Activated T-cell treated with anti-CD3 and anti-CD28 coated beads for 24 hours (primary cell): ENCODE data around the gene FSCN2.

Source experiments
- DNase-seq: peaks from one replicate; pipeline ENCODE4 v3.0.0-alpha.2; 2020; ENCODE audit warnings: low read depth

Gene FSCN2

GRCh38 chr17:81489998-81490992 is 37.9 kb upstream of the FSCN2 start:
- no peak for DNase-seq

GRCh38 chr17:81491181-81491581 is 37.0 kb upstream of the FSCN2 start:
- no peak for DNase-seq

- no peak for DNase-seq
Measured at GRCh38 chr17:81491761-81492160, 36.4 kb upstream of the FSCN2 start.

- DNase-seq: no peak
Measured at GRCh38 chr17:81492202-81492601, 36.0 kb upstream of the FSCN2 start.

GRCh38 chr17:81492706-81493105 is 35.5 kb upstream of the FSCN2 start:
- no peak for DNase-seq

- no peak for DNase-seq
Measured at GRCh38 chr17:81493198-81494038, 34.8 kb upstream of the FSCN2 start.

- DNase-seq: no peak
Measured at GRCh38 chr17:81494626-81495377, 33.4 kb upstream of the FSCN2 start.

- no peak for DNase-seq
Measured at GRCh38 chr17:81498953-81499600, 29.1 kb upstream of the FSCN2 start.

- DNase-seq: no peak
Measured at GRCh38 chr17:81499601-81499970, 28.6 kb upstream of the FSCN2 start.

GRCh38 chr17:81500047-81500446 is 28.1 kb upstream of the FSCN2 start:
- no peak for DNase-seq

GRCh38 chr17:81502471-81503017 is 25.6 kb upstream of the FSCN2 start:
- no peak for DNase-seq

GRCh38 chr17:81503619-81504018 is 24.6 kb upstream of the FSCN2 start:
- DNase-seq: no peak

GRCh38 chr17:81508639-81509206 is 19.5 kb upstream of the FSCN2 start:
- no peak for DNase-seq

- DNase-seq: peak; percentile 26
Measured at GRCh38 chr17:81509207-81509971, 18.8 kb upstream of the FSCN2 start.

- DNase-seq: no peak
Measured at GRCh38 chr17:81509972-81510784, 18.0 kb upstream of the FSCN2 start.

GRCh38 chr17:81510785-81511553 is 17.2 kb upstream of the FSCN2 start:
- DNase-seq: no peak

GRCh38 chr17:81511554-81511803 is 16.7 kb upstream of the FSCN2 start:
- DNase-seq: no peak

GRCh38 chr17:81511804-81512561 is 16.2 kb upstream of the FSCN2 start:
- no peak for DNase-seq
